Islet of Langerhans (tissue), 1 donor: ENCODE data around the gene PDK2.

Experiments used
- FAIRE-seq: peaks from one replicate; lab custom pipeline; 2011; peaks lifted over from hg19 to GRCh38; lab: Jason Lieb, UNC

Gene PDK2

GRCh38 chr17:50136096-50136687 lies 41.0 kb downstream of the PDK2 start:
- no peak for FAIRE-seq

GRCh38 chr17:50137042-50137441 lies 41.9 kb downstream of the PDK2 start:
- no peak for FAIRE-seq

GRCh38 chr17:50139185-50139783 lies 44.1 kb downstream of the PDK2 start:
- FAIRE-seq = no peak

GRCh38 chr17:50139950-50140885 lies 45.1 kb downstream of the PDK2 start:
- FAIRE-seq = no peak

GRCh38 chr17:50141026-50141744 lies 46.0 kb downstream of the PDK2 start:
- no peak for FAIRE-seq

GRCh38 chr17:50141745-50142110 lies 46.6 kb downstream of the PDK2 start:
- no peak for FAIRE-seq

- FAIRE-seq = no peak
These were observed 48.5 kb downstream of the PDK2 start for GRCh38 chr17:50143461-50144176.

GRCh38 chr17:50144355-50144754 lies 49.2 kb downstream of the PDK2 start:
- no peak for FAIRE-seq

GRCh38 chr17:50144845-50145531 lies 49.8 kb downstream of the PDK2 start:
- FAIRE-seq = no peak

- FAIRE-seq = no peak
These were observed 50.5 kb downstream of the PDK2 start for GRCh38 chr17:50145532-50146229.

GRCh38 chr17:50146230-50146926 lies 51.2 kb downstream of the PDK2 start:
- no peak for FAIRE-seq

- FAIRE-seq = no peak
These were observed 51.9 kb downstream of the PDK2 start for GRCh38 chr17:50146927-50147665.

GRCh38 chr17:50147841-50148225 lies 52.7 kb downstream of the PDK2 start:
- FAIRE-seq = no peak

GRCh38 chr17:50148226-50149090 lies 53.3 kb downstream of the PDK2 start:
- FAIRE-seq = no peak

GRCh38 chr17:50149091-50149416 lies 53.9 kb downstream of the PDK2 start:
- FAIRE-seq = no peak

GRCh38 chr17:50149417-50150353 lies 54.5 kb downstream of the PDK2 start:
- FAIRE-seq = no peak

- FAIRE-seq = no peak
These were observed 55.3 kb downstream of the PDK2 start, which contains the start of gene PPP1R9B for GRCh38 chr17:50150354-50151040. TSS of gene PPP1R9B (minus strand) at chr17:50150677. CDS start at chr17:50150513, 164 bp downstream.
